Measurements from ENCODE around the gene SCLT1. TPM values are rescaled to one million over a fixed set of nuclear protein-coding genes. Genes with fewer than 3 reads are reported as not detected.

SCLT1 gene
- total RNA-seq, 3 donors from 2014 or later: 11.5 to 23.6 (median 18.7) TPM

- Histone ChIP-seq H3K27me3 (no peaks in the 10 kb centered on the region), H3K27ac (no peak overlapping the region), H3K36me3 (no peaks in the 10 kb centered on the region), H3K9me3 (no peaks in the 10 kb centered on the region), H3K4me3 (no peak overlapping the region), H3K4me1 (no peaks in the 10 kb centered on the region)
- TF ChIP-seq, protein P1, sequence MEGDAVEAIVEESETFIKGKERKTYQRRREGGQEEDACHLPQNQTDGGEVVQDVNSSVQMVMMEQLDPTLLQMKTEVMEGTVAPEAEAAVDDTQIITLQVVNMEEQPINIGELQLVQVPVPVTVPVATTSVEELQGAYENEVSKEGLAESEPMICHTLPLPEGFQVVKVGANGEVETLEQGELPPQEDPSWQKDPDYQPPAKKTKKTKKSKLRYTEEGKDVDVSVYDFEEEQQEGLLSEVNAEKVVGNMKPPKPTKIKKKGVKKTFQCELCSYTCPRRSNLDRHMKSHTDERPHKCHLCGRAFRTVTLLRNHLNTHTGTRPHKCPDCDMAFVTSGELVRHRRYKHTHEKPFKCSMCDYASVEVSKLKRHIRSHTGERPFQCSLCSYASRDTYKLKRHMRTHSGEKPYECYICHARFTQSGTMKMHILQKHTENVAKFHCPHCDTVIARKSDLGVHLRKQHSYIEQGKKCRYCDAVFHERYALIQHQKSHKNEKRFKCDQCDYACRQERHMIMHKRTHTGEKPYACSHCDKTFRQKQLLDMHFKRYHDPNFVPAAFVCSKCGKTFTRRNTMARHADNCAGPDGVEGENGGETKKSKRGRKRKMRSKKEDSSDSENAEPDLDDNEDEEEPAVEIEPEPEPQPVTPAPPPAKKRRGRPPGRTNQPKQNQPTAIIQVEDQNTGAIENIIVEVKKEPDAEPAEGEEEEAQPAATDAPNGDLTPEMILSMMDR (IDR thresholded peaks at IDR 0.05): no peak
- TF ChIP-seq POLR2A (IDR thresholded peaks at IDR 0.05) (no peak), POLR2AphosphoS5 (IDR thresholded peaks at IDR 0.05) (no peak)
- intact Hi-C loops (cut with DNase I; ENCODE audit: low total_unique reads): no loop called here
- DNase-seq (ENCODE audit: low spot score in 2 of 2): no peak
Observed at GRCh38 chr4:128904821-128905220, 188.5 kb downstream of the SCLT1 start.

DNA sequence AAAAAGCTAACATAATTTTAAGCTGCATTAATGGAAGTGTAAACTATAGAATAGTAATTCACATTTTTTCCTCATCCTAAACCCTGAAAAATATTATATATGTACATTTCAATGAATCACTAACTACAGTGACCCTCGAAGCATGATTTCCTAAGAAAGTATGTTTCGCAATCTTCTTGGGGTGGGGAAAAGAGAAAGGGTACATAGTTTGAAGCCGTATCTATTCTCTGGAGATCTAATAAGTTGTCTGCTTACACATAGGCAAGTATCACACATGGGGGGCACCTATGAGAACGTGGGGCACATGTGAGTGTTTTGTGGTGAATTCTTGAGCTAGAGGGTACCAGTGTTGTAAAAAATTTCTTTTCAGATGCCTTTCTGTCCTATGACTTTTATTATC, 212.7 kb downstream of the SCLT1 start:
- no peak for DNase-seq (ENCODE audit: low spot score in 2 of 2)
- intact Hi-C loops (cut with DNase I; ENCODE audit: low total_unique reads): no loop called here

GRCh38 chr4:128879971-128880370, 213.4 kb downstream of the SCLT1 start:
- Histone ChIP-seq H3K27ac (no peak overlapping the region), H3K36me3 (no peaks in the 10 kb centered on the region), H3K4me1 (no peaks in the 10 kb centered on the region), H3K27me3 (no peaks in the 10 kb centered on the region), H3K9me3 (no peaks in the 10 kb centered on the region), H3K4me3 (no peak overlapping the region)
- TF ChIP-seq POLR2A (IDR thresholded peaks at IDR 0.05): no peak
- no peak for TF ChIP-seq POLR2AphosphoS5 (IDR thresholded peaks at IDR 0.05)
- no peak for DNase-seq (ENCODE audit: low spot score in 2 of 2)
- intact Hi-C loops (cut with DNase I; ENCODE audit: low total_unique reads): no loop called here

More for the DNA sequence above, 212.7 kb downstream of the SCLT1 start:
- Histone ChIP-seq H3K27me3 (no peaks in the 10 kb centered on the region), H3K36me3 (no peaks in the 10 kb centered on the region), H3K27ac (no peak overlapping the region), H3K4me1 (no peaks in the 10 kb centered on the region), H3K9me3 (no peaks in the 10 kb centered on the region), H3K4me3 (no peak overlapping the region)
- TF ChIP-seq, protein P1 (IDR thresholded peaks at IDR 0.05): no peak
- TF ChIP-seq POLR2AphosphoS5 (IDR thresholded peaks at IDR 0.05) (no peak), POLR2A (IDR thresholded peaks at IDR 0.05) (no peak)

- Histone ChIP-seq H3K9me3 (no peaks in the 10 kb centered on the region), H3K4me1 (no peaks in the 10 kb centered on the region), H3K36me3 (no peaks in the 10 kb centered on the region), H3K27me3 (no peaks in the 10 kb centered on the region), H3K27ac (no peak overlapping the region), H3K4me3 (no peak overlapping the region)
- DNase-seq (ENCODE audit: low spot score in 2 of 2): no peak
- intact Hi-C loops (cut with DNase I; ENCODE audit: low total_unique reads): no loop called here
- TF ChIP-seq, protein P1 (IDR thresholded peaks at IDR 0.05): no peak
- TF ChIP-seq POLR2A (IDR thresholded peaks at IDR 0.05) (no peak), POLR2AphosphoS5 (IDR thresholded peaks at IDR 0.05) (no peak)
Observed at GRCh38 chr4:128879283-128879682, 214.1 kb downstream of the SCLT1 start.

DNA sequence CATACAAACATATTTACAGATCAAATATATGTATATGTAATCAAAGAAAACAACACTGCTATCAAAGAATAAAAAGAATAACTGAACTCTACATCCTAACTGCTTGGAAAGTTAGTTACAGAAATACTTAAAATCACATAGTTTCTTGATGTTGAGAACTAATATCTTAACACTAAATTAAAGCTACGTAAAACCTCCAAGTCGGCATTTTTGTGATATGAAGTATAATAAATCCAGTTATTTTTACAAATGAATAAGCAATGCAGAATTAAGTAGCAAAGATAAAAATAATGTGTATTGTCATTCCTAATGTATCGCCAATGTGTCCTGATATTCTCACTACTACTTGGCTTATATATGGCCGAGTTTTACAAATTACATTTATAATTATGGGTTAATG, 215.4 kb downstream of the SCLT1 start:
- Histone ChIP-seq H3K36me3 (no peaks in the 10 kb centered on the region), H3K27me3 (no peaks in the 10 kb centered on the region), H3K4me3 (no peak overlapping the region), H3K4me1 (no peaks in the 10 kb centered on the region), H3K9me3 (no peaks in the 10 kb centered on the region), H3K27ac (no peak overlapping the region)
- no peak for DNase-seq (ENCODE audit: low spot score in 2 of 2)
- intact Hi-C loops (cut with DNase I; ENCODE audit: low total_unique reads): no loop called here
- TF ChIP-seq POLR2AphosphoS5 (IDR thresholded peaks at IDR 0.05) (no peak), POLR2A (IDR thresholded peaks at IDR 0.05) (no peak)
- TF ChIP-seq, protein P1 (IDR thresholded peaks at IDR 0.05): no peak

GRCh38 chr4:128876200-128876599, 217.1 kb downstream of the SCLT1 start:
- Histone ChIP-seq H3K27me3 (no peaks in the 10 kb centered on the region), H3K27ac (no peak overlapping the region), H3K4me1 (no peaks in the 10 kb centered on the region), H3K9me3 (no peaks in the 10 kb centered on the region), H3K36me3 (no peaks in the 10 kb centered on the region), H3K4me3 (no peak overlapping the region)
- intact Hi-C loops (cut with DNase I; ENCODE audit: low total_unique reads): no loop called here
- no peak for DNase-seq (ENCODE audit: low spot score in 2 of 2)
- TF ChIP-seq, protein P1 (IDR thresholded peaks at IDR 0.05): no peak
- TF ChIP-seq POLR2AphosphoS5 (IDR thresholded peaks at IDR 0.05) (no peak), POLR2A (IDR thresholded peaks at IDR 0.05) (no peak)

Data from breast epithelium (tissue), 4 donors.